ENCODE data around the gene GLI3. TPM values are rescaled to one million over a fixed set of nuclear protein-coding genes. Genes with fewer than 3 reads are reported as not detected.

Gene GLI3
- total RNA-seq, 1 donor from 2014 or later: 7.3 TPM

GRCh38 chr7:42241424-42241823, 4.4 kb upstream of the GLI3 start:
- DNase-seq (ENCODE audit: low read depth): no peak
- Histone ChIP-seq H3K36me3 (ENCODE audit: control insufficient read depth, insufficient read depth, low read length) (no peaks in the 10 kb centered on the region), H3K27me3 (ENCODE audit: control insufficient read depth, insufficient read depth, low read length) (no peaks in the 10 kb centered on the region), H3K4me3 (ENCODE audit: low read depth, low read length) (no peak overlapping the region)
- TF ChIP-seq CTCF (IDR thresholded peaks at IDR 0.05; ENCODE audit: insufficient read depth, low read length, poor library complexity, severe bottlenecking): no peak

- Histone ChIP-seq H3K27me3 (ENCODE audit: control insufficient read depth, insufficient read depth, low read length) (no peaks in the 10 kb centered on the region), H3K36me3 (ENCODE audit: control insufficient read depth, insufficient read depth, low read length) (no peaks in the 10 kb centered on the region), H3K4me3 (ENCODE audit: low read depth, low read length) (no peak overlapping the region)
- TF ChIP-seq CTCF (IDR thresholded peaks at IDR 0.05; ENCODE audit: insufficient read depth, low read length, poor library complexity, severe bottlenecking): no peak
- no peak for DNase-seq (ENCODE audit: low read depth)
Observed at GRCh38 chr7:42240416-42240815, 3.4 kb upstream of the GLI3 start.

GRCh38 chr7:42238709-42239366, 1.8 kb upstream of the GLI3 start:
- Histone ChIP-seq H3K36me3 (ENCODE audit: control insufficient read depth, insufficient read depth, low read length) (no peaks in the 10 kb centered on the region), H3K27me3 (ENCODE audit: control insufficient read depth, insufficient read depth, low read length) (no peaks in the 10 kb centered on the region), H3K4me3 (ENCODE audit: low read depth, low read length) (no peak overlapping the region)
- TF ChIP-seq CTCF (IDR thresholded peaks at IDR 0.05; ENCODE audit: insufficient read depth, low read length, poor library complexity, severe bottlenecking): no peak
- peak; percentile 49 for DNase-seq (ENCODE audit: low read depth)

GRCh38 chr7:42237811-42238541, 967 bp upstream of the GLI3 start:
- H3K27me3 ChIP-seq (ENCODE audit: control insufficient read depth, insufficient read depth, low read length): no peaks in the 10 kb centered on the region
- no peak for TF ChIP-seq CTCF (IDR thresholded peaks at IDR 0.05; ENCODE audit: insufficient read depth, low read length, poor library complexity, severe bottlenecking)
- peak overlapping the region; percentile 89 for H3K4me3 ChIP-seq (ENCODE audit: low read depth, low read length)
- no peak for DNase-seq (ENCODE audit: low read depth)
- H3K36me3 ChIP-seq (ENCODE audit: control insufficient read depth, insufficient read depth, low read length): no peaks in the 10 kb centered on the region

- Histone ChIP-seq H3K27me3 (ENCODE audit: control insufficient read depth, insufficient read depth, low read length) (no peaks in the 10 kb centered on the region), H3K36me3 (ENCODE audit: control insufficient read depth, insufficient read depth, low read length) (no peaks in the 10 kb centered on the region), H3K4me3 (ENCODE audit: low read depth, low read length) (peak overlapping the region; percentile 89)
- TF ChIP-seq CTCF (IDR thresholded peaks at IDR 0.05; ENCODE audit: insufficient read depth, low read length, poor library complexity, severe bottlenecking): no peak
- DNase-seq (ENCODE audit: low read depth): no peak
Observed at GRCh38 chr7:42236266-42236975, 588 bp downstream of the GLI3 start.
